Common myeloid progenitor, CD34-positive (primary cell): ENCODE measurements around the gene CHD6.
A peak's percentile ranks its signal among the peaks of the same experiment; 100 is the strongest.

Experiments used
- CTCF ChIA-PET: fragments of 350-600 bp; sonication (Branson Sonifier 250); formaldehyde crosslinking; loops from one replicate; lab custom pipeline; 2021; ENCODE audit warnings: antibody characterized with exemption; lab: Charles Lee
- POLR2A ChIA-PET: fragments of 350-600 bp; sonication (Branson Sonifier 250); formaldehyde crosslinking; loops from one replicate; lab custom pipeline; 2021; ENCODE audit warnings: antibody characterized with exemption; lab: Charles Lee
- DNase-seq, 3 donors: peaks; one replicate each; pipeline versions ENCODE4 v3.0.0 to v3.0.0-alpha.2; 2013
- H3K27ac ChIP-seq, 2 experiments: 1 replicate in 1 of 2; 2 replicates in 1 of 2; pipeline ENCODE4 v1.7.0; 2013; ENCODE audit warnings: inconsistent platforms in 2 of 2, low read length in 2 of 2, mild to moderate bottlenecking in 2 of 2, low read depth in 1 of 2, moderate library complexity in 1 of 2; ENCODE audit not compliant: severe bottlenecking in 2 of 2, insufficient read depth in 1 of 2, poor library complexity in 1 of 2
- H3K27me3 ChIP-seq, 5 experiments: replicated peaks in 2 of 5; 1 replicate in 3 of 5; 2 replicates in 2 of 5; pipeline versions ENCODE4 v1.6.1 to v1.7.0; 2013; ENCODE audit warnings: low read length in 4 of 5, mild to moderate bottlenecking in 2 of 5, moderate library complexity in 2 of 5, inconsistent platforms in 1 of 5; ENCODE audit not compliant: insufficient read depth in 5 of 5, control insufficient read depth in 4 of 5
- H3K36me3 ChIP-seq, 4 experiments: 1 replicate in 2 of 4; 2 replicates in 2 of 4; pipeline versions ENCODE4 v1.6.1 to v1.7.0; 2013; ENCODE audit warnings: low read length in 3 of 4, control low read depth in 1 of 4, mild to moderate bottlenecking in 1 of 4; ENCODE audit not compliant: control insufficient read depth in 4 of 4, insufficient read depth in 4 of 4
- H3K4me1 ChIP-seq, 4 experiments: 1 replicate in 3 of 4; 2 replicates in 1 of 4; pipeline versions ENCODE4 v1.6.1 to v1.7.1; 2013; ENCODE audit warnings: low read length in 3 of 4, mild to moderate bottlenecking in 3 of 4, control low read depth in 1 of 4, inconsistent platforms in 1 of 4, moderate library complexity in 1 of 4; ENCODE audit not compliant: control insufficient read depth in 4 of 4, insufficient read depth in 4 of 4; ENCODE audit errors: control extremely low read depth in 1 of 4
- H3K4me3 ChIP-seq, 7 experiments: 1 replicate in 4 of 7; 2 replicates in 3 of 7; pipeline versions ENCODE4 v1.5.1 to v1.7.0; 2013; ENCODE audit warnings: mild to moderate bottlenecking in 7 of 7, low read length in 6 of 7, moderate library complexity in 6 of 7, inconsistent platforms in 2 of 7, low read depth in 2 of 7, control low read depth in 1 of 7; ENCODE audit not compliant: insufficient read depth in 4 of 7, control insufficient read depth in 1 of 7; ENCODE audit errors: extremely low read depth in 1 of 7
- H3K9me3 ChIP-seq, 5 experiments: 1 replicate in 4 of 5; 2 replicates in 1 of 5; pipeline versions ENCODE4 v1.6.1 to v1.7.1; 2013; ENCODE audit warnings: low read length in 4 of 5, mild to moderate bottlenecking in 2 of 5, inconsistent platforms in 1 of 5, low read depth in 1 of 5, moderate library complexity in 1 of 5; ENCODE audit not compliant: control insufficient read depth in 4 of 5, insufficient read depth in 2 of 5; ENCODE audit errors: control extremely low read depth in 1 of 5
- WGBS: methylation state at CpG from one replicate; pipeline ENCODE4 v1.1.5; 2013; ENCODE audit not compliant: insufficient coverage; 5-methylcytosine and 5-hydroxymethylcytosine counted together

Gene CHD6

DNA sequence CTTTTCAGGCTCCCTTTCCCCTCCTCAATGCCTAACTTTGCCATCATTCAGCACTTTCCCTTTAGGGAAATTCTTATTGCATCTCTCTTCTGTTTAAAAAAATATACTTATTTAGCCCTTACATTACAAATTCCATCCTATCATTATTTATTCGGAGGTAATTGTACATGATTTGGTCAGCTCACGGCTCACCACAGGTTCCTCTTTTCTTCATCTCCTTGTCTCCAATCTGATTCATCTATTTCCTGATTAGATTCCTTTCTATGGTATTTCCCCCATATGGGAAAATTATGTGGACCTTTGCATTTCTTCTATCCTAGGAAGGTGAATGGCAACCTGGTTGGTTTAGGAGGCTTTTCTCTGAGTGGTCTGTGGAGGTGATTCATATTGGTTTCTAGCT is 238.6 kb downstream of the CHD6 start:
- CTCF ChIA-PET: interaction anchor here (1.2 kb wide), 1 partner anchor 24 kb away, joined by 3 read pairs; no protein-coding TSS in a partner anchor
- peak; percentile 17 to 63 (median 63) for DNase-seq
- POLR2A ChIA-PET: no interaction called here
- no peak overlapping the region for H3K27ac ChIP-seq
- H3K9me3 ChIP-seq: peaks cover 0 to 5% (median 0%) of the 10 kb centered on the region in 5 experiments
- peaks cover 3 to 11% (median 4%) of the 10 kb centered on the region in 4 experiments for H3K4me1 ChIP-seq
- no peaks in the 10 kb centered on the region for H3K36me3 ChIP-seq
- peaks cover 0 to 77% (median 30%) of the 10 kb centered on the region in 5 experiments for H3K27me3 ChIP-seq
- 20% methylated on average over 1 of the region's 2 CpGs for WGBS
- H3K4me3 ChIP-seq: no peak overlapping the region

DNA sequence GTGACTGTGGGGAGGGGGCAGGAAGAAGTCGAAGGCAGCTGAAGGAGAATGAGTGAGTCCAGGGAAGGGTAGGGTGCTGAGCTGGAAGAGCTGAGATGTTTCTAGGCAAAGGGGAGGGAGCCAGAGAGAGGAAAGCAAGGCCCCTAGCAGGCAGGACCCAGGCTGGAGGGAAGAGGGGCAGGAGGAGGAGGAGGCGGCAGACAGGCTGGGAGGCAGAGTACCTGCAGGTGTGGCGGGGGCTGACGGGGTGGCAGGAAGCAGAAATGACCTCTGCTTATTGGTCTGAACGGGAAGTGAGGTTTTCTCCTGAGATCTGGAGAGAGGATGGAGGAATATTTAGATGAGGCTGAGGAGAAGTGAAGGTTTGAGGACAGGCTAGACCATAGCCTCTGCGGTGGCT is 240.9 kb downstream of the CHD6 start:
- peaks cover 0 to 81% (median 23%) of the 10 kb centered on the region in 5 experiments for H3K27me3 ChIP-seq
- no peak overlapping the region for H3K27ac ChIP-seq
- H3K4me1 ChIP-seq: peaks cover 3 to 11% (median 4%) of the 10 kb centered on the region in 4 experiments
- H3K4me3 ChIP-seq: no peak overlapping the region
- ChIA-PET CTCF (no interaction called here), POLR2A (no interaction called here)
- peaks cover 0 to 4% (median 3%) of the 10 kb centered on the region in 5 experiments for H3K9me3 ChIP-seq
- 46% methylated on average over 3 of the region's 6 CpGs for WGBS
- DNase-seq: no peak
- no peaks in the 10 kb centered on the region for H3K36me3 ChIP-seq

DNA sequence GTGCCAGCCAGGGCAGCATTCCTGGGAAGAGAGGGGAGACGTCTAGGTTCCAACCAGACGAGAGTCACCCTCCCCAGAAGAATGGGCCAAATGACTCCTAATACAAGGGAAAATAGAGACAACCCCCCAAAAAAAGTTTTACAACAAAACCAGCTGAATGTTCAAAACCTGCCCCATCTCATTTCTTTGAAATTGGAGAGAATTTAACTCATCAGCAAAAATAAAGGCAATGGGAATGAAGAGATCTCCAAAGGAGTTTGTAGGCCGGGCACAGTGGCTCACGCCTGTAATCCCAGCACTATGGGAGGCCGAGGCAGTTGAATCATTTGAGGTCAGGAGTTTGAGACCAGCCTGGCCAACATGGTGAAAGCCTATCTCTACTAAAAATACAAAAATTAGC is 241.8 kb downstream of the CHD6 start:
- Histone ChIP-seq H3K9me3 (peaks cover 0 to 14% (median 10%) of the 10 kb centered on the region in 5 experiments), H3K4me1 (peaks cover 3 to 11% (median 4%) of the 10 kb centered on the region in 4 experiments), H3K36me3 (no peaks in the 10 kb centered on the region), H3K27me3 (peaks cover 0 to 91% (median 23%) of the 10 kb centered on the region in 5 experiments), H3K27ac (no peak overlapping the region), H3K4me3 (no peak overlapping the region)
- whole genome bisulfite sequencing: 97% methylated on average over 3 of the region's 5 CpGs
- CTCF ChIA-PET: no interaction called here
- POLR2A ChIA-PET: no interaction called here
- no peak for DNase-seq

- DNase-seq: no peak
- Histone ChIP-seq H3K27ac (no peak overlapping the region), H3K4me1 (peaks cover 1 to 10% (median 4%) of the 10 kb centered on the region in 4 experiments), H3K4me3 (no peak overlapping the region), H3K9me3 (peaks cover 0 to 19% (median 15%) of the 10 kb centered on the region in 5 experiments), H3K27me3 (peaks cover 0 to 91% (median 22%) of the 10 kb centered on the region in 5 experiments), H3K36me3 (no peaks in the 10 kb centered on the region)
- ChIA-PET POLR2A (no interaction called here), CTCF (no interaction called here)
- WGBS: 82% methylated on average over 7 of the region's 9 CpGs
These were observed 242.3 kb downstream of the CHD6 start for GRCh38 chr20:41375846-41376245.

GRCh38 chr20:41373931-41374920 is 244.0 kb downstream of the CHD6 start:
- peaks cover 0 to 22% (median 16%) of the 10 kb centered on the region in 5 experiments for H3K9me3 ChIP-seq
- H3K4me1 ChIP-seq: no peaks in the 10 kb centered on the region
- H3K36me3 ChIP-seq: no peaks in the 10 kb centered on the region
- ChIA-PET CTCF (no interaction called here), POLR2A (interaction anchor here (0.7 kb wide), 1 partner anchor 30 kb away, joined by 3 read pairs; no protein-coding TSS in a partner anchor)
- 98% methylated on average over 6 of the region's 9 CpGs for WGBS
- H3K4me3 ChIP-seq: no peak overlapping the region
- DNase-seq: no peak
- H3K27me3 ChIP-seq: peaks cover 3 to 91% (median 21%) of the 10 kb centered on the region in 5 experiments
- H3K27ac ChIP-seq: no peak overlapping the region

DNA sequence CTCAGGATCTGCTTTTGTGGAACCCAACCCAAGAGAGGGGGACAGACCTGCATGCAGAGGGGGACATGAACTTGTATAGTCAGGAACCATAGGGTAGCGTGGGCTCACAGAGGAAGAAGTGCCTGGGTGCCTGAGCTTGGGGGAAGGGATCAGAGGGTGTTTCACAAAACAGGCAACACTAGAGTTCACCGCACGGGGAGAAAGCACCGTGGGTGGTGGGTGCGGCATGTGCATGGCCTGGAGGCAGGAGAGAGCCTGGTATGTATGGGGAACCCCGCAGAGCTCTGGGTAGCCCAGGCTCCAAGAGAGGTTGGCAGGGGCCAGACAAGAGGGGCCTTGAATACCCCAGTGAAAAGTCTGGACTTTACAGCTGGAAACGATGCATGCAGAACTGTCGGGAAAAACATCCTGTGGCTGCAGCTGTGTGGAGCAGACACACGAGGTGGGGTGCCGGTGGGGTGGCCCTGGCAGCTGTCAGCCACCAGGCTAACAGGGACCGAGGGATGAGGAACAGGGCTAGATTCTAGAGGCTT is 244.9 kb downstream of the CHD6 start:
- no peak for DNase-seq
- WGBS: 90% methylated on average over 10 of the region's 11 CpGs
- H3K4me3 ChIP-seq: no peak overlapping the region
- H3K27me3 ChIP-seq: peaks cover 4 to 90% (median 20%) of the 10 kb centered on the region in 5 experiments
- no peaks in the 10 kb centered on the region for H3K4me1 ChIP-seq
- no peak overlapping the region for H3K27ac ChIP-seq
- peaks cover 0 to 22% (median 16%) of the 10 kb centered on the region in 5 experiments for H3K9me3 ChIP-seq
- no peaks in the 10 kb centered on the region for H3K36me3 ChIP-seq
- ChIA-PET CTCF (no interaction called here), POLR2A (interaction anchor here (0.7 kb wide), 1 partner anchor 31 kb away, joined by 3 read pairs; no protein-coding TSS in a partner anchor)
